GM10847 (cell line): ENCODE data around the gene CSPG4.

ENCODE experiments used
- POLR2A ChIP-seq: IDR thresholded peaks from 2 replicates; pipeline ENCODE4 v1.6.1; 2011; ENCODE audit not compliant: insufficient read length; ENCODE audit errors: extremely low read depth

Gene CSPG4

GRCh38 chr15:75647370-75648155, 65.1 kb downstream of the CSPG4 start, which contains the start of gene SNX33:
SNX33 (plus strand) TSS chr15:75647912; CDS start chr15:75649103, 1,191 bp downstream.
- TF ChIP-seq POLR2A: no peak

- TF ChIP-seq POLR2A: no peak
These were observed 65.7 kb downstream of the CSPG4 start for GRCh38 chr15:75646944-75647364.

GRCh38 chr15:75646112-75646943, 66.3 kb downstream of the CSPG4 start:
- TF ChIP-seq POLR2A: no peak

GRCh38 chr15:75644376-75644775, 68.3 kb downstream of the CSPG4 start:
- no peak for TF ChIP-seq POLR2A

- no peak for TF ChIP-seq POLR2A
These were observed 71.0 kb downstream of the CSPG4 start for GRCh38 chr15:75641603-75642002.

- TF ChIP-seq POLR2A: no peak
These were observed 71.5 kb downstream of the CSPG4 start for GRCh38 chr15:75641179-75641503.

- no peak for TF ChIP-seq POLR2A
These were observed 72.0 kb downstream of the CSPG4 start for GRCh38 chr15:75640483-75641178.

GRCh38 chr15:75639709-75640482, 72.8 kb downstream of the CSPG4 start, which contains the start of gene IMP3:
IMP3 (minus strand) TSS chr15:75640224; CDS start chr15:75640168, 56 bp downstream.
- TF ChIP-seq POLR2A: peak; percentile 96

- no peak for TF ChIP-seq POLR2A
These were observed 73.4 kb downstream of the CSPG4 start for GRCh38 chr15:75639191-75639708.

- TF ChIP-seq POLR2A: no peak
These were observed 75.2 kb downstream of the CSPG4 start for GRCh38 chr15:75637245-75638009.

GRCh38 chr15:75636026-75636425, 76.6 kb downstream of the CSPG4 start:
- TF ChIP-seq POLR2A: no peak

- TF ChIP-seq POLR2A: no peak
These were observed 80.7 kb downstream of the CSPG4 start for GRCh38 chr15:75631935-75632334.

GRCh38 chr15:75625542-75626347, 86.9 kb downstream of the CSPG4 start, which contains the start of gene SNUPN:
SNUPN (minus strand) TSS chr15:75625725; CDS start chr15:75621051, 4,674 bp downstream.
- TF ChIP-seq POLR2A: peak; percentile 77
